ENCODE data around the gene SPAG16.

The SPAG16 gene

DNA sequence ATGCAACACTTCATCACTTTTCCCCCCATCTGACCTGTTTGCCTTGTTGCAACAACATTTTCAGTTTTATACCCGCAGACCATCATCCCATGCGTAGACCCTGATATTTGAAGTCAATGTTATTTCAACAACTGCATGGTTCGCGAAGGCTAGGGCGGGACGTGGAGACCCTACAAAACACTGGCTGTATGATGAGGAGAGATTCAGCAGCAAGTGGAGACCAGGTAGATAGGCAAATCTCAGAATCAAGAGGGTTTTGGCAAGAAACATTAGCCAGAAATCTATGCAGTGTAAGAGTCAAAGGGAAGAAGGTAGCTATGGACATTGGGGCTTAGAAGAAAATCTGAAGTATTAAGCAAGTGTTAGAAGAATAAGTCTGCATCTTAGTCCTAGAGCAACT lies 42.4 kb upstream of the SPAG16 start:
- TF ChIP-seq ZFX (IDR thresholded peaks at IDR 0.05; ENCODE audit: borderline replicate concordance), result no peak
- no peak overlapping the region for H3K27ac ChIP-seq

DNA sequence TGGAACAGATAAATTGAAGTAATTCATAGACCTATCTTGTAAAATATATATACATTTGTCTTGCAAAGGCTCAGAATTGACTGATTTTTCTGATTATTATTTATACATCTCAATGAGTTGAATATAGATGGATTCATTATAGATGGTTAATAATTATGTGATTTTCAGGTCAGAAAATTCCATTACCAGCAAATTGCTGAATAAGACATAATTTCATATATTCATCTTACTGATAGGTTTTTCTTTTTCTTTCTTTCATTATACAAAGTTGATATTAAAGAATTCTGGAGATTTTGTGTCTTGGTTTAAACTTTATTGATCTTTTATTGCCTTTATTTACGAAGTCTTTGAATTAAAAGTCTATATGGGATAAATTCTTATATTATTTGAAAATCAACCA lies 41.6 kb upstream of the SPAG16 start:
- H3K27ac ChIP-seq, result no peak overlapping the region
- TF ChIP-seq ZFX (IDR thresholded peaks at IDR 0.05; ENCODE audit: borderline replicate concordance), result no peak
- TF ChIP-seq, protein P1, sequence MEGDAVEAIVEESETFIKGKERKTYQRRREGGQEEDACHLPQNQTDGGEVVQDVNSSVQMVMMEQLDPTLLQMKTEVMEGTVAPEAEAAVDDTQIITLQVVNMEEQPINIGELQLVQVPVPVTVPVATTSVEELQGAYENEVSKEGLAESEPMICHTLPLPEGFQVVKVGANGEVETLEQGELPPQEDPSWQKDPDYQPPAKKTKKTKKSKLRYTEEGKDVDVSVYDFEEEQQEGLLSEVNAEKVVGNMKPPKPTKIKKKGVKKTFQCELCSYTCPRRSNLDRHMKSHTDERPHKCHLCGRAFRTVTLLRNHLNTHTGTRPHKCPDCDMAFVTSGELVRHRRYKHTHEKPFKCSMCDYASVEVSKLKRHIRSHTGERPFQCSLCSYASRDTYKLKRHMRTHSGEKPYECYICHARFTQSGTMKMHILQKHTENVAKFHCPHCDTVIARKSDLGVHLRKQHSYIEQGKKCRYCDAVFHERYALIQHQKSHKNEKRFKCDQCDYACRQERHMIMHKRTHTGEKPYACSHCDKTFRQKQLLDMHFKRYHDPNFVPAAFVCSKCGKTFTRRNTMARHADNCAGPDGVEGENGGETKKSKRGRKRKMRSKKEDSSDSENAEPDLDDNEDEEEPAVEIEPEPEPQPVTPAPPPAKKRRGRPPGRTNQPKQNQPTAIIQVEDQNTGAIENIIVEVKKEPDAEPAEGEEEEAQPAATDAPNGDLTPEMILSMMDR (IDR thresholded peaks at IDR 0.05), result no peak

DNA sequence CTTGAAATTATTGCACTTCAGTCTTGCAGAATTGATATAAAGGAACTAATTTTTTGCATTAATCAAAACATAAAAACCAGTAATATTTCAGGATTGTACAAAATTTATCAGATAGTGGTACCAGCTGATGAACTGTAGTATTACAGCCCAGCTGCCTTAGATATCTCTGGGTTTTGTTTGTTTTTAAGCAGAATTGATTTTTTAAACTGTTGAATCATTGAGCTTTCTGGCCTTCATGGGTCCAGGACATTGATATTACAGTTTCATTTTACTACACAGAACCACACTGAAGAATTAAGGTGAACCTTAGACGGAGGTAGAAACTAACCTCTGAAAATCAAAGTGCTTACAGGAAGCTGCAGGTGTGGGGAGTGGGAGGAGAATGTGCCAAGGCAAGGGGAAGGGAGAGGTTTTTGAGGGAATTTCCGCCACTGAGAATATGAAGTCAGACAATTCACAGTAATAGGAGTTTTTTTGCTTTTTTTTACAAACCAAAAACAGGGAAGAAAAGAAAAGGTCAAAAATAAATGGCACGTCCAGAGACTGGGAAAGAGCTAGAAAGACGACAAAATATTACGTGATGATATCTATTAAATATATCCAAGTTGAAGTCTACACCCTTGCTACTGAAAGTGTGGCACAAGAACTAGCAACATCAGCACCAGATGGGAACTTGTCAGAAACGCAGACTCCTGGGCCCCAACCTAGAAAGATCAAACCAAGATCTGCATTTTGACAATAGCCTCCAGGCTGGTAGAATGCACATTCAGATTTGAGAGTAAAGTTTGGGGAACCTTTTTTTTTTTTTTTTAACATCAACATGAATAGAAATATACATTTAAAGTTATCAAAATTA lies 40.8 kb upstream of the SPAG16 start:
- no peak for TF ChIP-seq ZFX (IDR thresholded peaks at IDR 0.05; ENCODE audit: borderline replicate concordance)
- TF ChIP-seq, protein P1 (IDR thresholded peaks at IDR 0.05), result no peak
- H3K27ac ChIP-seq, result no peak overlapping the region

DNA sequence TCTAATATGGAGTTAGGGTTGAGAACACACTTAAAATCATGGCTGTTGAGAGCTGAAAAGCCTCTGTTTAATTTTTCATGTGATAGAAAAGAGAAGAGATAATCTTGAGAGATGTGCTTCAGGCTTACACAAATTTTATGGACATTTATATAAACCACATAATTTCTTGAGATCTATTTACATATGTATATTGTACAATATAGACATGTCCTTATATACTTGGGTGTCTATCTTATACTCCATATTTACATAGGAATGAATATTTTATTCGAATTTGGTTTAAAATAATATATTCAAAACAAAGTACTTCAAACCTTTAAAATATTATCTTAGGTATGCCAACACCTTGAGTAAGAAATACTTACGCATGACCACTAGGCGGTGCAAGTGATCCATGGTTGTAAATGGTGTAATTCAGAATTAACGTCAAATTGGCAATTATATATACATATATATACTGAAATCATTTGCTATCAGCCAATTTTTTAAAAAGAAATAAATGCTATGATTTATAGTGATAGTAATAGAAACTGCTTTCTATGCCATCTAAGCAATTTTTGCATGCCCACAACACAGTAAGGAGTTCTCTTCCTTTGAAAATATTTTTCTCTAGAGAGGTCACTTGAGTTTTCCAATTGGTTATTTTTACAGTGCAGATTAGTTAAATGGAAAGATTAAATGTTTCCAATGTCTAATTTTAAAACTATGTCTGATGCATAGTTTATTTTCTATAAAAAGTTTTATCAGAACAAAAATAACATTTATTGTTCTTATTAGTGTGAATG lies 37.6 kb upstream of the SPAG16 start:
- no peak for TF ChIP-seq ZFX (IDR thresholded peaks at IDR 0.05; ENCODE audit: borderline replicate concordance)
- TF ChIP-seq, protein P1 (IDR thresholded peaks at IDR 0.05), result peak; percentile 92
- H3K27ac ChIP-seq, result no peak overlapping the region

DNA sequence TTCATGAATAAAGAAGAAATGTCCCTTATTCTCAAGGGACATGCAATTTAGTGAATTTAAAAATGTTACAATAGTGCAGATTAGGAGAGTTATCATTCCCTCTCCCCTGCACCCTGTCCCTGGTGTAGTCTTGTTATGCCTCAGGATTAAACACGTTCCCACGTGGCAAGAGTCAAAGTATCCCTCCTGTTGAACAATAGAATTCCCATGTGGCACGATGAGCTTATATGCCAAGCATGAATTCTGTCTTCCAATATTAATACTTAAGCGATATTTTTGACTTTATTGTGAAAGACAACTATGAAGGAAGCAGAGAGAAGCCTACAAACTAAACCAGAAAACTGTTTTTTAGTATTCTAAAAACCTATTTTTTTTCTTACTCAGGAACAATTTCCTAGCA lies 36.7 kb upstream of the SPAG16 start:
- H3K27ac ChIP-seq, result no peak overlapping the region
- TF ChIP-seq, protein P1 (IDR thresholded peaks at IDR 0.05), result no peak

DNA sequence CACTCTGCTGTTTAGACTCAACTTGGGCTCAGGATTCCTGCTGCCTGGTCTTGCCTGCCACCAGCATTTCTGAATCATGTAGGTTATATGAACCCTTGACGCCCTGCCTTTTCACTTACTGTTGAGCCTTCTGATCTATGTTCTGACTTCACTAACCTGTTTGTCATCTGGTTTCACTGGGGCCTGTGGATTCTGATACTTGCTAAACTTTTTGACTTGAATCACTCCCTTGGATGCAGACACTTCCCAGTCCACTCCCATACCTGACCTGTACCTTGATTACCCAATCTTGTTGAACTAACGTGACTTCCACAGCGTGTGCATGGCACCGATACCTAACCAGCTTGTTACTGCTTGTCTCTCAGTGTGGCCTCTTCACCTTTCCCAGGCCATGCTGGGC lies 35.6 kb upstream of the SPAG16 start:
- TF ChIP-seq ZFX (IDR thresholded peaks at IDR 0.05; ENCODE audit: borderline replicate concordance), result no peak
- TF ChIP-seq, protein P1 (IDR thresholded peaks at IDR 0.05), result no peak
- no peak overlapping the region for H3K27ac ChIP-seq

DNA sequence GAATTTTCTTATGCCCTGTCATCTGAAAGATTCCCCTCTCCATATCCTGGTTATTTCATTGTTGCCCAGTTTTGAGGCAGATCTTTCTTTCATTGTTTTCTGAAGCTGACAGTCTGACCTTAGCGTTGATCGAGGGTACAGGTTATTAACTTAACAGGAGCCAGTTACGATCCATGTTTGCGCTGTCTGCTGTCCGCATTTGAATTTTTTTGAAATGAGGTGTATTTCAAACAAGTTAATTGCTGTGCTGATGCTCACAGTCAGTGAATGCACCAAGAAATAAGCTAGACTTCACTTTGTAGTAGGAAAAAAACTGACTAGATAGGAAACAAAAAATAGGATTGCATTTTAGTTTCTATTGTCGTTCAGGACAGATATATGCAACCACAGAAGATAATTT lies 34.8 kb upstream of the SPAG16 start:
- no peak overlapping the region for H3K27ac ChIP-seq

More for the DNA sequence above, 34.8 kb upstream of the SPAG16 start:
- TF ChIP-seq, protein P1 (IDR thresholded peaks at IDR 0.05), result no peak
- TF ChIP-seq ZFX (IDR thresholded peaks at IDR 0.05; ENCODE audit: borderline replicate concordance), result no peak

Data from 22Rv1 (cell line).